Inflammatory macrophage treated with lipopolysaccharide for 1 hour (primary cell): Measurements from ENCODE around the gene MOSPD2.

Source experiments
- DNase-seq, 2 donors: peaks; one replicate each; pipeline ENCODE4 v3.0.0-alpha.2; 2020 to 2022

The MOSPD2 gene

GRCh38 chrX:14872851-14873675 is at the start of gene MOSPD2, which contains the start of gene FANCB:
Gene MOSPD2 (plus strand): TSS chrX:14873421. CDS start chrX:14873529, 108 bp downstream.
Gene FANCB (minus strand): TSS chrX:14873069. CDS start chrX:14865510, 7,559 bp downstream.
- peak; percentile 90 to 91 for DNase-seq

- DNase-seq, result no peak
Measured at GRCh38 chrX:14825851-14826250, 47.4 kb upstream of the MOSPD2 start.

- no peak for DNase-seq
Measured at GRCh38 chrX:14826319-14826718, 46.9 kb upstream of the MOSPD2 start.

GRCh38 chrX:14829643-14830042 is 43.6 kb upstream of the MOSPD2 start:
- DNase-seq, result no peak

GRCh38 chrX:14832151-14832550 is 41.1 kb upstream of the MOSPD2 start:
- no peak for DNase-seq

- no peak for DNase-seq
Measured at GRCh38 chrX:14832586-14832985, 40.6 kb upstream of the MOSPD2 start.

- DNase-seq, result no peak
Measured at GRCh38 chrX:14837155-14837554, 36.1 kb upstream of the MOSPD2 start.

GRCh38 chrX:14843666-14844065 is 29.6 kb upstream of the MOSPD2 start:
- DNase-seq, result peak; percentile 40 to 51

- DNase-seq, result no peak
Measured at GRCh38 chrX:14851526-14851925, 21.7 kb upstream of the MOSPD2 start.

GRCh38 chrX:14864631-14865030 is 8.6 kb upstream of the MOSPD2 start:
- DNase-seq, result no peak

- DNase-seq, result no peak
Measured at GRCh38 chrX:14865201-14865600, 8.0 kb upstream of the MOSPD2 start.

GRCh38 chrX:14871767-14872166 is 1.5 kb upstream of the MOSPD2 start:
- no peak for DNase-seq

GRCh38 chrX:14872355-14872754 is 866 bp upstream of the MOSPD2 start:
- no peak for DNase-seq

- no peak for DNase-seq
Measured at GRCh38 chrX:14873676-14874049, 442 bp downstream of the MOSPD2 start.

- peak; percentile 27 to 39 for DNase-seq
Measured at GRCh38 chrX:14875624-14876023, 2.4 kb downstream of the MOSPD2 start.

- DNase-seq, result no peak
Measured at GRCh38 chrX:14883826-14884225, 10.6 kb downstream of the MOSPD2 start.

GRCh38 chrX:14884714-14885113 is 11.5 kb downstream of the MOSPD2 start:
- DNase-seq, result no peak

- DNase-seq, result no peak
Measured at GRCh38 chrX:14886252-14886651, 13.0 kb downstream of the MOSPD2 start.

- DNase-seq, result no peak
Measured at GRCh38 chrX:14896273-14896672, 23.1 kb downstream of the MOSPD2 start.

GRCh38 chrX:14897042-14897441 is 23.8 kb downstream of the MOSPD2 start:
- DNase-seq, result no peak

GRCh38 chrX:14899607-14900006 is 26.4 kb downstream of the MOSPD2 start:
- peak; percentile 43 to 64 for DNase-seq

GRCh38 chrX:14902537-14902936 is 29.3 kb downstream of the MOSPD2 start:
- DNase-seq, result no peak

GRCh38 chrX:14903891-14904290 is 30.7 kb downstream of the MOSPD2 start:
- peak in 1 of 2 donors; percentile 10 for DNase-seq

- no peak for DNase-seq
Measured at GRCh38 chrX:14913241-14913640, 40.0 kb downstream of the MOSPD2 start.

GRCh38 chrX:14915596-14915995 is 42.4 kb downstream of the MOSPD2 start:
- DNase-seq, result no peak
